Endothelial cell of umbilical vein (primary cell): ENCODE results near the gene SAMMSON. TPM values are rescaled to one million over a fixed set of nuclear protein-coding genes. Genes with fewer than 3 reads are reported as not detected.

Experiments used
- BruUV-seq: library from RNA; stranded (reverse); fragments of 400-500 nt; replicated peaks from 2 replicates; lab custom pipeline; 2021; lab: Mats Ljungman, UMichigan
- CTCF ChIA-PET: fragments of 300-600, 350-600 bp; sonication (Branson Sonifier 250); formaldehyde crosslinking; loops from one replicate; lab custom pipeline; 2021; ENCODE audit warnings: antibody characterized with exemption, inconsistent platforms; lab: Charles Lee
- POLR2A ChIA-PET: fragments of 300-600, 350-600 bp; sonication (Branson Sonifier 250); formaldehyde crosslinking; loops from one replicate; lab custom pipeline; 2021; ENCODE audit warnings: antibody characterized with exemption, inconsistent platforms; lab: Charles Lee
- DNase-seq: peaks from one replicate; pipeline ENCODE4 v3.0.0-alpha.2; 2011; ENCODE audit warnings: low read depth, low spot score
- FAIRE-seq: peaks from 2 replicates; lab custom pipeline; 2011; peaks lifted over from hg19 to GRCh38; lab: Jason Lieb, UNC
- H2AFZ ChIP-seq: 2 replicates; pipeline ENCODE4 v1.6.0; 2012; ENCODE audit warnings: low read depth, low read length, control low read depth, inconsistent platforms
- H3K27ac ChIP-seq: 2 replicates; pipeline ENCODE4 v1.5.1; 2011; ENCODE audit warnings: low read depth, mild to moderate bottlenecking, control low read depth, low read length, moderate library complexity; ENCODE audit not compliant: insufficient read depth
- H3K27me3 ChIP-seq, 2 experiments: 2 replicates each; pipeline versions ENCODE4 v1.6.0 to v1.6.1; 2011; ENCODE audit warnings: low read length in 2 of 2, mixed read lengths in 1 of 2; ENCODE audit not compliant: control insufficient read depth in 2 of 2, insufficient read depth in 2 of 2
- H3K36me3 ChIP-seq, 2 experiments: 2 replicates in 1 of 2; 3 replicates in 1 of 2; pipeline ENCODE4 v1.5.1; 2011; ENCODE audit warnings: low read length in 2 of 2, mild to moderate bottlenecking in 1 of 2, moderate library complexity in 1 of 2; ENCODE audit not compliant: control insufficient read depth in 2 of 2, insufficient read depth in 2 of 2; ENCODE audit errors: extremely low read depth in 1 of 2
- H3K4me1 ChIP-seq: 3 replicates; pipeline ENCODE4 v1.5.1; 2011; ENCODE audit warnings: mild to moderate bottlenecking, low read length; ENCODE audit not compliant: control insufficient read depth, insufficient read depth; ENCODE audit errors: extremely low read depth
- H3K4me2 ChIP-seq: 2 replicates; pipeline ENCODE4 v1.6.1; 2011; ENCODE audit warnings: low read length, control low read depth, mixed read lengths; ENCODE audit not compliant: insufficient read depth
- H3K4me3 ChIP-seq, 3 experiments: fragments of 200-600 bp in 1 of 3; sonication (generic), shearing (Covaris generic) in 1 of 3; replicated peaks in 1 of 3; 2 replicates each; pipeline ENCODE4 v1.5.1; 2011 to 2016; ENCODE audit warnings: control low read depth in 3 of 3, low read length in 3 of 3, mild to moderate bottlenecking in 2 of 3, inconsistent platforms in 1 of 3, low read depth in 1 of 3, moderate library complexity in 1 of 3; ENCODE audit not compliant: insufficient read depth in 1 of 3
- H3K79me2 ChIP-seq: 2 replicates; pipeline ENCODE4 v1.6.0; 2012; ENCODE audit warnings: low read length, inconsistent platforms; ENCODE audit not compliant: control insufficient read depth, insufficient read depth
- H3K9ac ChIP-seq: replicated peaks from 2 replicates; pipeline ENCODE3; 2011; ENCODE audit warnings: low read length, control low read depth; ENCODE audit not compliant: insufficient read depth; ENCODE audit errors: extremely low read depth
- H3K9me1 ChIP-seq: replicated peaks from 3 replicates; pipeline ENCODE4 v1.6.0; 2011; ENCODE audit warnings: mild to moderate bottlenecking, low read length; ENCODE audit not compliant: control insufficient read depth, insufficient read depth; ENCODE audit errors: extremely low read depth
- H3K9me3 ChIP-seq: replicated peaks from 2 replicates; pipeline ENCODE4 v1.5.1; 2012; ENCODE audit warnings: low read length, inconsistent platforms; ENCODE audit not compliant: control insufficient read depth, insufficient read depth
- H4K20me1 ChIP-seq: replicated peaks from 2 replicates; pipeline ENCODE3; 2011; ENCODE audit warnings: mild to moderate bottlenecking, low read length; ENCODE audit not compliant: control insufficient read depth, insufficient read depth; ENCODE audit errors: extremely low read depth
- EZH2 ChIP-seq: IDR thresholded peaks from 2 replicates; pipeline ENCODE4 v1.6.1; 2012; ENCODE audit warnings: borderline replicate concordance, low read depth, mild to moderate bottlenecking, moderate library complexity, low read length, inconsistent platforms; ENCODE audit not compliant: severe bottlenecking
- FOS ChIP-seq: IDR thresholded peaks from 2 replicates; pipeline ENCODE4 v1.6.1; 2011; ENCODE audit warnings: mild to moderate bottlenecking, low read length, moderate library complexity, borderline replicate concordance; ENCODE audit not compliant: insufficient read depth
- GATA2 ChIP-seq: IDR thresholded peaks from 2 replicates; pipeline ENCODE4 v1.7.0; 2011; ENCODE audit warnings: low read depth, mild to moderate bottlenecking, moderate library complexity, mixed read lengths, low read length; ENCODE audit not compliant: insufficient read length, insufficient read depth
- JUN ChIP-seq: IDR thresholded peaks from 2 replicates; pipeline ENCODE4 v1.6.1; 2011; ENCODE audit warnings: borderline replicate concordance, low read depth; ENCODE audit not compliant: insufficient read length, insufficient read depth
- MYC ChIP-seq: IDR thresholded peaks from one replicate; pipeline ENCODE4 v1.6.1; 2011; ENCODE audit warnings: mild to moderate bottlenecking, low read depth, low read length
- POLR2A ChIP-seq: IDR thresholded peaks from 2 replicates; pipeline ENCODE4 v1.6.1; 2012; ENCODE audit warnings: low read depth, mild to moderate bottlenecking, control low read depth, low read length
- POLR2AphosphoS5 ChIP-seq: IDR thresholded peaks from 2 replicates; pipeline ENCODE4 v1.6.1; 2012; ENCODE audit warnings: low read depth, mild to moderate bottlenecking, control low read depth, low read length, moderate library complexity; ENCODE audit not compliant: insufficient read depth
- dilution Hi-C: fragments of 300-500 bp; cut with MboI; formaldehyde crosslinking; loops from one replicate; pipeline ENCODE4 v1.15.0; 2019; ENCODE audit warnings: low sequenced_read_pairs; ENCODE audit not compliant: extremely low pct_ligation_motif_present
- intact Hi-C: fragments of 100-400 bp; cut with micrococcal nuclease; formaldehyde crosslinking; loops from one replicate; pipeline ENCODE4 v1.10.0; 2022
- polyA plus RNA-seq, 4 experiments: library from polyadenylated mRNA; depleted of rRNA in 3 of 4; stranded (reverse) in 3 of 4; unstranded in 1 of 4; fragments of >200 nt; gene quantifications; 2 replicates each; pipeline versions ENCODE4 v1.2.1 to v1.2.3, GENCODE V29; 2011 to 2012; ENCODE audit warnings: missing spikeins in 1 of 4
- total RNA-seq: library from RNA; stranded (reverse); gene quantifications from 2 replicates; pipeline ENCODE4 v1.2.3, GENCODE V29; 2021
- TF ChIP-seq, protein P1 (sequence below), 2 donors: IDR thresholded peaks; 1 replicate in 1 of 2; 2 replicates in 1 of 2; pipeline ENCODE4 v1.5.1; 2011; ENCODE audit warnings: low read length in 2 of 2, mild to moderate bottlenecking in 2 of 2, moderate library complexity in 2 of 2, control low read depth in 1 of 2, inconsistent platforms in 1 of 2, low read depth in 1 of 2; ENCODE audit not compliant: insufficient read depth in 1 of 2; ENCODE audit errors: extremely low read depth in 1 of 2

Gene SAMMSON
- total and polyA plus RNA-seq, 2 donors (not counting 3 experiments of a cell fraction or from before 2014, with no cell fraction given) = not detected

DNA sequence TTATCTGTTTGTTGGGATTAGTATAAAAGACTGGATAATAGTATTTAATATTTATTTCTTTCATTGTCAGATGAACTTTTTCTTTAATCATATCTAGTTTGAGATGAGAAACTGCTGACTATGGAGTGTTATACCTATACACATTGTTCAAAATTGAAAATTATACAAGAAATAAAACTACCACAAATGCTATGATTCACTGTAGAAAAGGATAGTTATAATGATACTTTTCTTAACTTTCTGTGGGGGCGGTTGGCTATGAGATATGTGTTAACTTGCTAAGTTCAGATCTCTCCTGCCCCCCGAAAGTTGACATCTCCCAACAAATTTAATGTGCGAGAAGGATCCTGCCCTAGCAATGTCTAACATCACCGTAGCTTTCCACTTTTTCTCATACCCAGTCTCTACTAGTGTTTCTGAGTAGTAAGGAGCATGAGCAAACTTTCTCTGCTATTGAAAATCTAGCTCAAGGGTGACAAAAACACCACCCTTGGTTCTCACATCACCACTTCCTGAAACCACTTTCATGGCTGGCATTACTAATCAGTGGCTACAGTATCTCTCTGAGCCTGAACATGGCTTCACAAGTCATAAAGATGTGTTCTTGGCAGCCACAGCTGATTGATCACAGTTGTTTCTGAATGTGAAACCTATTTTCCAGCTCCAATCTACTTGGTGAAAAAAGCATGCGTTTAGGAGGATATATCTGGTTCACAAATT is 15.8 kb upstream of the SAMMSON start:
- BruUV-seq = no TSS peak
- Histone ChIP-seq H3K4me3 (no peak overlapping the region), H3K79me2 (no peaks in the 10 kb centered on the region), H3K9me3 (no peaks in the 10 kb centered on the region), H4K20me1 (no peaks in the 10 kb centered on the region), H2AFZ (no peak overlapping the region), H3K36me3 (no peaks in the 10 kb centered on the region), H3K9me1 (no peaks in the 10 kb centered on the region), H3K4me1 (no peaks in the 10 kb centered on the region), H3K27me3 (peaks cover 0 to 3% of the 10 kb centered on the region in 2 experiments), H3K27ac (no peak overlapping the region), H3K4me2 (no peak overlapping the region), H3K9ac (no peak overlapping the region)
- CTCF ChIA-PET = interaction anchor here (0.9 to 1.0 kb wide), 2 partner anchors 10 to 13 kb away, joined by 3 read pairs; no protein-coding TSS in a partner anchor
- dilution Hi-C loops = no loop called here
- POLR2A ChIA-PET = no interaction called here
- DNase-seq (no peak), FAIRE-seq (no peak)
- intact Hi-C loops = no loop called here
- no peak for TF ChIP-seq FOS
- TF ChIP-seq, protein P1, sequence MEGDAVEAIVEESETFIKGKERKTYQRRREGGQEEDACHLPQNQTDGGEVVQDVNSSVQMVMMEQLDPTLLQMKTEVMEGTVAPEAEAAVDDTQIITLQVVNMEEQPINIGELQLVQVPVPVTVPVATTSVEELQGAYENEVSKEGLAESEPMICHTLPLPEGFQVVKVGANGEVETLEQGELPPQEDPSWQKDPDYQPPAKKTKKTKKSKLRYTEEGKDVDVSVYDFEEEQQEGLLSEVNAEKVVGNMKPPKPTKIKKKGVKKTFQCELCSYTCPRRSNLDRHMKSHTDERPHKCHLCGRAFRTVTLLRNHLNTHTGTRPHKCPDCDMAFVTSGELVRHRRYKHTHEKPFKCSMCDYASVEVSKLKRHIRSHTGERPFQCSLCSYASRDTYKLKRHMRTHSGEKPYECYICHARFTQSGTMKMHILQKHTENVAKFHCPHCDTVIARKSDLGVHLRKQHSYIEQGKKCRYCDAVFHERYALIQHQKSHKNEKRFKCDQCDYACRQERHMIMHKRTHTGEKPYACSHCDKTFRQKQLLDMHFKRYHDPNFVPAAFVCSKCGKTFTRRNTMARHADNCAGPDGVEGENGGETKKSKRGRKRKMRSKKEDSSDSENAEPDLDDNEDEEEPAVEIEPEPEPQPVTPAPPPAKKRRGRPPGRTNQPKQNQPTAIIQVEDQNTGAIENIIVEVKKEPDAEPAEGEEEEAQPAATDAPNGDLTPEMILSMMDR (IDR thresholded peaks at IDR 0.05; ENCODE audit: extremely low read depth in 1 of 2, insufficient read depth in 1 of 2, low read depth in 1 of 2, low read length in 2 of 2) = no peak
- no peak for TF ChIP-seq POLR2AphosphoS5
- no peak for TF ChIP-seq JUN
- no peak for TF ChIP-seq GATA2
- no peak for TF ChIP-seq EZH2
- TF ChIP-seq MYC = no peak
- no peak for TF ChIP-seq POLR2A
